ENCODE results near the gene UST. TPM values are rescaled to one million over a fixed set of nuclear protein-coding genes. Genes with fewer than 3 reads are reported as not detected.

Gene UST
- polyA plus RNA-seq, 1 donor (not counting 4 experiments of a cell fraction or from before 2014, with no cell fraction given): 6.1 TPM

- no peaks in the 10 kb centered on the region for H3K79me2 ChIP-seq (ENCODE audit: control insufficient read depth, insufficient read depth, low read length)
- no peaks in the 10 kb centered on the region for H3K9me3 ChIP-seq (ENCODE audit: control insufficient read depth, low read depth, low read length)
- no peak overlapping the region for H3K27ac ChIP-seq (ENCODE audit: control insufficient read depth, insufficient read depth, low read length)
- DNase-seq (ENCODE audit: low read depth, low spot score) (no peak), FAIRE-seq (no peak)
- no peaks in the 10 kb centered on the region for H3K27me3 ChIP-seq (ENCODE audit: control insufficient read depth, extremely low read depth, insufficient read depth, low read length)
- H3K9me1 ChIP-seq (ENCODE audit: control insufficient read depth, extremely low read depth, insufficient read depth, low read length): no peaks in the 10 kb centered on the region
- no peaks in the 10 kb centered on the region for H3K4me1 ChIP-seq (ENCODE audit: control insufficient read depth, extremely low read depth, insufficient read depth, low read length)
- TF ChIP-seq CTCF (optimal IDR thresholded peaks at IDR 0.05 in 1 of 3, IDR thresholded peaks at IDR 0.05 in 1 of 3, conservative IDR thresholded peaks at IDR 0.05 in 1 of 3; ENCODE audit: extremely low read depth in 1 of 3, insufficient read depth in 2 of 3, low read length in 3 of 3): no peak
- TF ChIP-seq EZH2 (IDR thresholded peaks at IDR 0.05; ENCODE audit: low read length): no peak
- no peak overlapping the region for H2AFZ ChIP-seq (ENCODE audit: control insufficient read depth, low read length)
- no peak overlapping the region for H3K4me3 ChIP-seq (ENCODE audit: control insufficient read depth in 2 of 3, extremely low read depth in 1 of 3, insufficient read depth in 2 of 3, low read depth in 1 of 3, low read length in 3 of 3)
- H4K20me1 ChIP-seq (ENCODE audit: control insufficient read depth, extremely low read depth, insufficient read depth, low read length): no peaks in the 10 kb centered on the region
- no peak overlapping the region for H3K9ac ChIP-seq (ENCODE audit: control insufficient read depth, extremely low read depth, insufficient read depth, low read length)
- dilution Hi-C loops (cut with MboI; ENCODE audit: extremely low pct_ligation_motif_present, low sequenced_read_pairs): no loop called here
- H3K4me2 ChIP-seq (ENCODE audit: control insufficient read depth, extremely low read depth, insufficient read depth, low read depth, low read length): no peak overlapping the region
- no peaks in the 10 kb centered on the region for H3K36me3 ChIP-seq (ENCODE audit: control insufficient read depth in 2 of 2, extremely low read depth in 1 of 2, insufficient read depth in 2 of 2, low read length in 2 of 2)
These were observed 317.8 kb downstream of the UST start for GRCh38 chr6:149064660-149065015.

GRCh38 chr6:149065121-149065520, 318.3 kb downstream of the UST start:
- H3K4me1 ChIP-seq (ENCODE audit: control insufficient read depth, extremely low read depth, insufficient read depth, low read length): no peaks in the 10 kb centered on the region
- no peak overlapping the region for H3K9ac ChIP-seq (ENCODE audit: control insufficient read depth, extremely low read depth, insufficient read depth, low read length)
- DNase-seq (ENCODE audit: low read depth, low spot score) (no peak), FAIRE-seq (no peak)
- dilution Hi-C loops (cut with MboI; ENCODE audit: extremely low pct_ligation_motif_present, low sequenced_read_pairs): no loop called here
- H3K9me3 ChIP-seq (ENCODE audit: control insufficient read depth, low read depth, low read length): no peaks in the 10 kb centered on the region
- H3K79me2 ChIP-seq (ENCODE audit: control insufficient read depth, insufficient read depth, low read length): no peaks in the 10 kb centered on the region
- no peaks in the 10 kb centered on the region for H4K20me1 ChIP-seq (ENCODE audit: control insufficient read depth, extremely low read depth, insufficient read depth, low read length)
- TF ChIP-seq CTCF (optimal IDR thresholded peaks at IDR 0.05 in 1 of 3, IDR thresholded peaks at IDR 0.05 in 1 of 3, conservative IDR thresholded peaks at IDR 0.05 in 1 of 3; ENCODE audit: extremely low read depth in 1 of 3, insufficient read depth in 2 of 3, low read length in 3 of 3) (no peak), EZH2 (IDR thresholded peaks at IDR 0.05; ENCODE audit: low read length) (no peak)
- H3K36me3 ChIP-seq (ENCODE audit: control insufficient read depth in 2 of 2, extremely low read depth in 1 of 2, insufficient read depth in 2 of 2, low read length in 2 of 2): no peaks in the 10 kb centered on the region
- H2AFZ ChIP-seq (ENCODE audit: control insufficient read depth, low read length): no peak overlapping the region
- H3K27me3 ChIP-seq (ENCODE audit: control insufficient read depth, extremely low read depth, insufficient read depth, low read length): no peaks in the 10 kb centered on the region
- no peak overlapping the region for H3K4me2 ChIP-seq (ENCODE audit: control insufficient read depth, extremely low read depth, insufficient read depth, low read depth, low read length)
- H3K9me1 ChIP-seq (ENCODE audit: control insufficient read depth, extremely low read depth, insufficient read depth, low read length): no peaks in the 10 kb centered on the region
- H3K4me3 ChIP-seq (ENCODE audit: control insufficient read depth in 2 of 3, extremely low read depth in 1 of 3, insufficient read depth in 2 of 3, low read depth in 1 of 3, low read length in 3 of 3): no peak overlapping the region
- no peak overlapping the region for H3K27ac ChIP-seq (ENCODE audit: control insufficient read depth, insufficient read depth, low read length)
